ENCODE measurements around the gene PCDHGC5. TPM values are rescaled to one million over a fixed set of nuclear protein-coding genes. Genes with fewer than 3 reads are reported as not detected.

Gene PCDHGC5
- total RNA-seq, 4 donors from 2014 or later: 0.20 to 2.5 (median 1.0) TPM

DNA sequence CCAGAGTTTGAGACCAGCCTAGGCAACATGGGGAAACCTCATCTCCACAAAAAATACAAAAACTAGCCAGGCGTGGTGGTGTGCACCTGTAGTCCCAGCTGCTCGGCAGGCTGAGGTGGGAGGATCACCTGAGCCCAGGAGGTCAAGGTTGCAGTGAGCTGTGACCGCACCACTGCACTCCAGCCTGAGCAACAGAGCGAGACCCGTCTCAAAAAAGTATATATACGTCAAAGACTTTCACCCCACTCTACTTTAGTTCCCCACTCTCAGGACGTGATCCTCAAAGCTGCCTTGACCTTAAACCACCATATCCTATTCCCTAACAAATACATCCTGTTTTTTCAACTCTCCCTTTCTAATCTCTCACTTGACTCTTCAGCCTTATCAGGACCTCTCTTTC is 41.0 kb downstream of the PCDHGC5 start:
- H3K36me3 ChIP-seq: peaks cover 0 to 20% (median 2%) of the 10 kb centered on the region in 4 donors
- intact Hi-C loops (cut with DNase I; ENCODE audit: low total_unique reads) (loop anchor here (10.0 kb wide), 1 partner anchor 125 kb away; the partner anchor contains the start of genes PCDHGA9 and PCDHGB6), in situ Hi-C loops (cut with MboI; ENCODE audit: low pct_ligation_motif_present in 1 of 4, low pct_unique_long_range_greater_than_20kb in 1 of 4, low sequenced_read_pairs in 3 of 4) (no loop called here)
- H3K27me3 ChIP-seq: no peaks in the 10 kb centered on the region
- H3K4me3 ChIP-seq: no peak overlapping the region
- DNase-seq: no peak
- peaks cover 4 to 22% (median 10%) of the 10 kb centered on the region in 4 donors for H3K4me1 ChIP-seq
- H3K9me3 ChIP-seq: no peaks in the 10 kb centered on the region
- WGBS, 2 donors (ENCODE audit: low coverage in 1 of 2): 86% methylated on average over 7 of the region's 7 CpGs; no CpG with 5 or more reads in 1 of the 2 donors
- TF ChIP-seq, protein P1, sequence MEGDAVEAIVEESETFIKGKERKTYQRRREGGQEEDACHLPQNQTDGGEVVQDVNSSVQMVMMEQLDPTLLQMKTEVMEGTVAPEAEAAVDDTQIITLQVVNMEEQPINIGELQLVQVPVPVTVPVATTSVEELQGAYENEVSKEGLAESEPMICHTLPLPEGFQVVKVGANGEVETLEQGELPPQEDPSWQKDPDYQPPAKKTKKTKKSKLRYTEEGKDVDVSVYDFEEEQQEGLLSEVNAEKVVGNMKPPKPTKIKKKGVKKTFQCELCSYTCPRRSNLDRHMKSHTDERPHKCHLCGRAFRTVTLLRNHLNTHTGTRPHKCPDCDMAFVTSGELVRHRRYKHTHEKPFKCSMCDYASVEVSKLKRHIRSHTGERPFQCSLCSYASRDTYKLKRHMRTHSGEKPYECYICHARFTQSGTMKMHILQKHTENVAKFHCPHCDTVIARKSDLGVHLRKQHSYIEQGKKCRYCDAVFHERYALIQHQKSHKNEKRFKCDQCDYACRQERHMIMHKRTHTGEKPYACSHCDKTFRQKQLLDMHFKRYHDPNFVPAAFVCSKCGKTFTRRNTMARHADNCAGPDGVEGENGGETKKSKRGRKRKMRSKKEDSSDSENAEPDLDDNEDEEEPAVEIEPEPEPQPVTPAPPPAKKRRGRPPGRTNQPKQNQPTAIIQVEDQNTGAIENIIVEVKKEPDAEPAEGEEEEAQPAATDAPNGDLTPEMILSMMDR (IDR thresholded peaks at IDR 0.05): no peak
- TF ChIP-seq POLR2A (IDR thresholded peaks at IDR 0.05) (no peak), POLR2AphosphoS5 (IDR thresholded peaks at IDR 0.05) (no peak), EP300 (IDR thresholded peaks at IDR 0.05; ENCODE audit: low read depth) (no peak)
- H3K27ac ChIP-seq: peak overlapping the region in 3 of 4 donors; percentile 30 to 42 (median 35)

DNA sequence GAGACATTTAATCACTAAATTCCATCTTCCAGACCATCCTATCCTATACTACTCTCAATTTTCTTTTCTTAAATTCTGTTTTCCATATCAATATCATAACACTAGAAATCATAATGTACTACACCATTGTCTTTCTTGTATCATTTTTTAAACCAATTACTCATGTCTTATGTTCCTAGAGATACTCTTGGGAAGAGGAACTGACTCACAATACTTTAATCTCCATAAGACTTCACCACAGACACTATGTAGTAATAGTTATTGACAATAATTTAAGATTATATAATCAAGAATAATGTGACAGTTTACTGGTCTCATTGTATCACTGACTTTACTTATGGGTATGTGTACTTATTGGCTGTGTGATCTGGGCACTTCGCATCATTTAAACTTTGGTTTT is 43.8 kb downstream of the PCDHGC5 start:
- peaks cover 0 to 8% (median 0%) of the 10 kb centered on the region in 4 donors for H3K4me1 ChIP-seq

DNA sequence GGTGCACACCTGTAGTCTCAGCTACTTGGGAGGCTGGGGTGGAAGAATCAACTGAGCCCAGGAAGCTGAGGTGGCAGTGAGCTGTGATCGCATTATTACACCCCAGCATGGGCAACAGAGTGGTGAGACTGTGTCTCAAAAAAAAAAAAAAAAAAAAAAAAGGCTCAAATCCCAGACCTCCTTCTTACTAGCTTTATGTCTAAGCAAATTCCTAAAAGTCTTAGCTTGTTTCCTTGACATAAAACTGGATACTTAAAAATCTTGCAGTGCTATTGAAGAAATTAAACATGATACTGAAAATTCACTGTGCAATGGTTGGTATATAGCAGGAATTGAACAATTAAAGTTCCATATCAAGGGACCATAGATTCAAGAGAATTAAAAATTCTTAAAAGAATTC is 45.0 kb downstream of the PCDHGC5 start:
- intact Hi-C loops (cut with DNase I; ENCODE audit: low total_unique reads): no loop called here
- H3K27ac ChIP-seq: no peak overlapping the region
- DNase-seq: no peak
- no peaks in the 10 kb centered on the region for H3K9me3 ChIP-seq
- WGBS, 2 donors (ENCODE audit: low coverage in 1 of 2): 100% methylated on average over 1 of the region's 1 CpG
- H3K4me3 ChIP-seq: no peak overlapping the region
- peaks cover 0 to 4% (median 0%) of the 10 kb centered on the region in 4 donors for H3K4me1 ChIP-seq
- peaks cover 0 to 17% (median 2%) of the 10 kb centered on the region in 4 donors for H3K36me3 ChIP-seq
- TF ChIP-seq POLR2AphosphoS5 (IDR thresholded peaks at IDR 0.05): no peak
- no peak for TF ChIP-seq POLR2A (IDR thresholded peaks at IDR 0.05)
- no peak for TF ChIP-seq EP300 (IDR thresholded peaks at IDR 0.05; ENCODE audit: low read depth)
- TF ChIP-seq, protein P1 (IDR thresholded peaks at IDR 0.05): no peak
- no peaks in the 10 kb centered on the region for H3K27me3 ChIP-seq
- in situ Hi-C loops (cut with MboI; ENCODE audit: low pct_ligation_motif_present in 1 of 4, low pct_unique_long_range_greater_than_20kb in 1 of 4, low sequenced_read_pairs in 3 of 4): no loop called here

More for the DNA sequence above, 43.8 kb downstream of the PCDHGC5 start:
- intact Hi-C loops (cut with DNase I; ENCODE audit: low total_unique reads): no loop called here
- TF ChIP-seq POLR2AphosphoS5 (IDR thresholded peaks at IDR 0.05) (no peak), EP300 (IDR thresholded peaks at IDR 0.05; ENCODE audit: low read depth) (no peak), POLR2A (IDR thresholded peaks at IDR 0.05) (no peak)
- TF ChIP-seq, protein P1 (IDR thresholded peaks at IDR 0.05): no peak
- no peak overlapping the region for H3K27ac ChIP-seq
- H3K27me3 ChIP-seq: no peaks in the 10 kb centered on the region
- H3K9me3 ChIP-seq: no peaks in the 10 kb centered on the region
- in situ Hi-C loops (cut with MboI; ENCODE audit: low pct_ligation_motif_present in 1 of 4, low pct_unique_long_range_greater_than_20kb in 1 of 4, low sequenced_read_pairs in 3 of 4): no loop called here
- DNase-seq: no peak
- WGBS, 2 donors (ENCODE audit: low coverage in 1 of 2): 91 to 96% methylated on average over 1 of the region's 1 CpG
- no peak overlapping the region for H3K4me3 ChIP-seq
- H3K36me3 ChIP-seq: peaks cover 0 to 20% (median 2%) of the 10 kb centered on the region in 4 donors

DNA sequence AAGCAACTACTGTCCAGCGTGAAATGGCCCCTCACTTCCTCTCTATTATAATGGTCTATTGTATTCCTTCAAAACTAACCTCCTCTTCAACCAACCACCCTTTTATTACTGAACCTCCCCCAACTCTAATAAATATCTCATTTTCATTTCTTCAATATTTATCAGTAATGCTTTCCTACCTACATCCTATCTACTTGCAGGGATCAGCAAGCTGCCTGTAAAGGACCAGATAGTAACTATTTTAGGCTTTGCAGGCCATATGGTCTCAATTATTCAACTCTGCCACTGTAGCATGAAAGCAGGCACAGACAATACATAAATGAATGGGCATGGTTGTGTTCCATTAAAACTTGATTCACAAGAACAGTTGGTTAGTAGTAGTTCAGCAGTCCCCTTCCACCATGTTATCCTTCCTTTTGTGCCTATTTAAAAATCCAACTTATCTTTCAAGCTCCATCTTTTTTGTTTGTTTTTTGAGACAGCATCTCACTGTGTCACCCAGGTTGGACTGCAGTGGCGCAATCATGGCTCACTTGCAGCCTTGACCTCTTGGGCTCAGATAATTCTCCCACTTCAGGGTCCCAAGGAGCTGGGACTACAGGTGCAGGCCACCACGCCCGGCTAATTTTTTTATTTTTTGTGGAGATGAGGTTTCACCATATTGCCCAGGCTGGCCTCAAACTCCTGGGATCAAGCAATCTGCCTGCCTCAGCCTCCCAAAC is 45.8 kb downstream of the PCDHGC5 start:
- no peaks in the 10 kb centered on the region for H3K27me3 ChIP-seq
- no peak overlapping the region for H3K4me3 ChIP-seq
- H3K4me1 ChIP-seq: no peaks in the 10 kb centered on the region
- 95 to 96% methylated on average over 4 of the region's 4 CpGs for WGBS, 2 donors (ENCODE audit: low coverage in 1 of 2)
- H3K9me3 ChIP-seq: no peaks in the 10 kb centered on the region
- no peak for TF ChIP-seq EP300 (IDR thresholded peaks at IDR 0.05; ENCODE audit: low read depth)
- TF ChIP-seq, protein P1 (IDR thresholded peaks at IDR 0.05): no peak
- TF ChIP-seq POLR2AphosphoS5 (IDR thresholded peaks at IDR 0.05): no peak
- no peak for TF ChIP-seq POLR2A (IDR thresholded peaks at IDR 0.05)
- intact Hi-C loops (cut with DNase I; ENCODE audit: low total_unique reads) (no loop called here), in situ Hi-C loops (cut with MboI; ENCODE audit: low pct_ligation_motif_present in 1 of 4, low pct_unique_long_range_greater_than_20kb in 1 of 4, low sequenced_read_pairs in 3 of 4) (no loop called here)
- H3K36me3 ChIP-seq: peaks cover 0 to 11% (median 2%) of the 10 kb centered on the region in 4 donors
- no peak overlapping the region for H3K27ac ChIP-seq
- no peak for DNase-seq

Other genes starting within 250 kb of the PCDHGC5 start
- gene PCDHB15, start 243.7 kb upstream of the PCDHGC5 start, total RNA-seq: 1 to 10 TPM in 3 of 4 donors, under 1 TPM in 1; 0.75 to 5.6 (median 1.1) TPM
- 1 to 10 TPM in 2 of 4 donors, not detected in 2; 1.4 to 1.8 TPM for gene SLC25A2, start 185.0 kb upstream of the PCDHGC5 start, total RNA-seq
- gene TAF7, start 168.3 kb upstream of the PCDHGC5 start, total RNA-seq: 10 to 100 TPM; 41.9 to 62.5 (median 50.3) TPM
- under 1 TPM in 2 of 4 donors, not detected in 2; 0.55 to 0.64 TPM for gene PCDHGA1, start 158.6 kb upstream of the PCDHGC5 start, total RNA-seq
- gene PCDHGA2, start 150.3 kb upstream of the PCDHGC5 start, total RNA-seq: 1 to 10 TPM in 3 of 4 donors, under 1 TPM in 1; 0.68 to 1.9 (median 1.6) TPM
- gene PCDHGA3, start 145.3 kb upstream of the PCDHGC5 start, total RNA-seq: 1 to 10 TPM in 2 of 4 donors, under 1 TPM in 2; 0.55 to 4.9 (median 1.1) TPM
- gene PCDHGB1, start 139.0 kb upstream of the PCDHGC5 start, total RNA-seq: 10 to 100 TPM in 1 of 4 donors, 1 to 10 TPM in 2, under 1 TPM in 1; 0.96 to 10.5 (median 3.4) TPM
- gene PCDHGA4, start 134.1 kb upstream of the PCDHGC5 start, total RNA-seq: 10 to 100 TPM in 1 of 4 donors, 1 to 10 TPM in 2, not detected in 1; 1.4 to 18.0 (median 1.6) TPM
- 10 to 100 TPM in 1 of 4 donors, 1 to 10 TPM in 3; 2.1 to 12.7 (median 3.2) TPM for gene PCDHGB2, start 129.1 kb upstream of the PCDHGC5 start, total RNA-seq
- 1 to 10 TPM in 3 of 4 donors, not detected in 1; 2.5 to 4.1 (median 3.4) TPM for gene PCDHGA5, start 124.9 kb upstream of the PCDHGC5 start, total RNA-seq
- 1 to 10 TPM; 1.4 to 3.8 (median 2.6) TPM for gene PCDHGB3, start 118.8 kb upstream of the PCDHGC5 start, total RNA-seq
- gene PCDHGA6, start 115.2 kb upstream of the PCDHGC5 start, total RNA-seq: 1 to 10 TPM; 2.4 to 7.5 (median 3.7) TPM
- gene PCDHGA7, start 106.3 kb upstream of the PCDHGC5 start, total RNA-seq: 1 to 10 TPM; 2.0 to 8.6 (median 3.2) TPM
- 1 to 10 TPM in 2 of 4 donors, under 1 TPM in 2; 0.40 to 4.4 (median 2.4) TPM for gene PCDHGB4, start 101.4 kb upstream of the PCDHGC5 start, total RNA-seq
- gene PCDHGA8, start 96.4 kb upstream of the PCDHGC5 start, total RNA-seq: 10 to 100 TPM in 1 of 4 donors, 1 to 10 TPM in 3; 1.5 to 11.5 (median 2.5) TPM
- 10 to 100 TPM in 2 of 4 donors, 1 to 10 TPM in 2; 5.3 to 23.3 (median 9.2) TPM for gene PCDHGB5, start 91.1 kb upstream of the PCDHGC5 start, total RNA-seq
- gene PCDHGA9, start 86.3 kb upstream of the PCDHGC5 start, total RNA-seq: 1 to 10 TPM; 1.2 to 4.6 (median 3.4) TPM
- gene PCDHGB6, start 81.1 kb upstream of the PCDHGC5 start, total RNA-seq: 1 to 10 TPM; 1.9 to 5.9 (median 4.7) TPM
- 1 to 10 TPM; 4.0 to 6.5 (median 6.1) TPM for gene PCDHGA10, start 76.1 kb upstream of the PCDHGC5 start, total RNA-seq
- 10 to 100 TPM in 1 of 4 donors, 1 to 10 TPM in 3; 7.0 to 10.1 (median 9.1) TPM for gene PCDHGB7, start 71.4 kb upstream of the PCDHGC5 start, total RNA-seq
- gene PCDHGA11, start 68.0 kb upstream of the PCDHGC5 start, total RNA-seq: 1 to 10 TPM; 2.6 to 5.8 (median 4.4) TPM
- gene PCDHGA12, start 58.6 kb upstream of the PCDHGC5 start, total RNA-seq: 10 to 100 TPM in 1 of 4 donors, 1 to 10 TPM in 3; 1.6 to 14.2 (median 4.8) TPM
- 10 to 100 TPM in 3 of 4 donors, 1 to 10 TPM in 1; 6.0 to 17.0 (median 13.6) TPM for gene PCDHGC3, start 13.1 kb upstream of the PCDHGC5 start, total RNA-seq
- gene PCDHGC4, start 4.1 kb upstream of the PCDHGC5 start, total RNA-seq: 10 to 100 TPM in 1 of 4 donors, 1 to 10 TPM in 3; 1.8 to 26.5 (median 2.7) TPM
- gene DIAPH1, start 129.9 kb downstream of the PCDHGC5 start, total RNA-seq: 100 to 1,000 TPM in 1 of 4 donors, 10 to 100 TPM in 3; 55.4 to 150 (median 91.4) TPM
- gene HDAC3, start 147.8 kb downstream of the PCDHGC5 start, total RNA-seq: 10 to 100 TPM; 12.7 to 45.1 (median 40.2) TPM
- gene RELL2, start 147.9 kb downstream of the PCDHGC5 start, total RNA-seq: 10 to 100 TPM in 1 of 4 donors, 1 to 10 TPM in 3; 4.4 to 19.1 (median 7.5) TPM
- 10 to 100 TPM; 26.1 to 69.9 (median 43.1) TPM for gene FCHSD1, start 162.3 kb downstream of the PCDHGC5 start, total RNA-seq
- gene ARAP3, start 193.1 kb downstream of the PCDHGC5 start, total RNA-seq: 1 to 10 TPM; 1.1 to 4.0 (median 3.3) TPM